ENCODE measurements around the gene UBE2E1. TPM values are rescaled to one million over a fixed set of nuclear protein-coding genes. Genes with fewer than 3 reads are reported as not detected.
"Not testable (repeated sequence)": the region's sequence is repeated elsewhere in the genome, so short reads cannot be mapped to it uniquely, and the experiment has no call there.

The UBE2E1 gene
- total and polyA plus RNA-seq, 2 donors (not counting 1 experiment from before 2014, with no cell fraction given): 129 to 174 TPM

DNA sequence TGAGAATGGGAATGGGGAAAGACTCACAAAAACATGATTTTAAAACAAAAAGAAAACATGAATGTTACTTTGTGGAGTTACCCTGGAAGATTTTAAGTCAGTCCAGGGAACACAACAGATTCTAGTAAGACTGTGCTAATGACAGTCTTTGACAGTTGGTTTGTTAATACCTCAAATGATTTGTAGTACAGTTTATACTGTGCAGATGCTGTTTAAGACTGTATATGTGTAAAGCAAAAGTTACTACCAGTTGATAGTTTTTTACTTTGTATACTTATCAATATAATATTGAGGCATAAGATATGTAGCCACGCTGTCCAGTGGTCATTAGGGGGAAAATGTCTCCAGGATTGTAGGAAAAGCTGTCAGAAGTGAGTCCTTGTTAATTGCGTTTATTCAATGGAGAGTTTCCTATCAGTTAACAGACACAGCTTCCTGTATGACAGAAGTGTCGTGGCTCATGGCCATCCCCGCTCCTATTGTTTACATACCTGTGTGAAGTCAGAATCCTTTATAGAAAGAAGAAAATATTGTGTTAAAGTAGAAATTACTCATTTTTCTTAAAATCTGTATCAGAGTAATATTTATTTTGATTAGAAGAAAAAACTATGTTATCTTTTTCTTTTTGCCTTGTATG lies 75.1 kb downstream of the UBE2E1 start:
- Histone ChIP-seq H3K27me3 (ENCODE audit: control insufficient read depth, insufficient read depth, low read length) (no peaks in the 10 kb centered on the region), H2AFZ (ENCODE audit: low read length) (no peak overlapping the region), H3K9ac (ENCODE audit: insufficient read depth, low read length) (no peak overlapping the region), H4K20me1 (ENCODE audit: control insufficient read depth, extremely low read depth, insufficient read depth, low read length) (peaks cover 1% of the 10 kb centered on the region), H3K9me3 (ENCODE audit: control insufficient read depth, insufficient read depth, low read depth, low read length) (no peaks in the 10 kb centered on the region), H3K4me2 (ENCODE audit: extremely low read depth, insufficient read depth, low read length) (no peak overlapping the region), H3K4me3 (replicated peaks in 1 of 4; ENCODE audit: control extremely low read depth in 1 of 4, insufficient read depth in 1 of 4, low read depth in 3 of 4, low read length in 4 of 4) (no peak overlapping the region), H3K4me1 (ENCODE audit: control insufficient read depth, extremely low read depth, insufficient read depth, low read length) (peaks cover 14% of the 10 kb centered on the region), H3K27ac (ENCODE audit: insufficient read depth, low read length) (no peak overlapping the region), H3K36me3 (ENCODE audit: control insufficient read depth, insufficient read depth, low read length) (no peaks in the 10 kb centered on the region), H3K79me2 (ENCODE audit: control insufficient read depth, insufficient read depth, low read length) (peaks cover 6% of the 10 kb centered on the region)
- TF ChIP-seq, protein P1, sequence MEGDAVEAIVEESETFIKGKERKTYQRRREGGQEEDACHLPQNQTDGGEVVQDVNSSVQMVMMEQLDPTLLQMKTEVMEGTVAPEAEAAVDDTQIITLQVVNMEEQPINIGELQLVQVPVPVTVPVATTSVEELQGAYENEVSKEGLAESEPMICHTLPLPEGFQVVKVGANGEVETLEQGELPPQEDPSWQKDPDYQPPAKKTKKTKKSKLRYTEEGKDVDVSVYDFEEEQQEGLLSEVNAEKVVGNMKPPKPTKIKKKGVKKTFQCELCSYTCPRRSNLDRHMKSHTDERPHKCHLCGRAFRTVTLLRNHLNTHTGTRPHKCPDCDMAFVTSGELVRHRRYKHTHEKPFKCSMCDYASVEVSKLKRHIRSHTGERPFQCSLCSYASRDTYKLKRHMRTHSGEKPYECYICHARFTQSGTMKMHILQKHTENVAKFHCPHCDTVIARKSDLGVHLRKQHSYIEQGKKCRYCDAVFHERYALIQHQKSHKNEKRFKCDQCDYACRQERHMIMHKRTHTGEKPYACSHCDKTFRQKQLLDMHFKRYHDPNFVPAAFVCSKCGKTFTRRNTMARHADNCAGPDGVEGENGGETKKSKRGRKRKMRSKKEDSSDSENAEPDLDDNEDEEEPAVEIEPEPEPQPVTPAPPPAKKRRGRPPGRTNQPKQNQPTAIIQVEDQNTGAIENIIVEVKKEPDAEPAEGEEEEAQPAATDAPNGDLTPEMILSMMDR (conservative IDR thresholded peaks at IDR 0.05 in 1 of 2, IDR thresholded peaks at IDR 0.05 in 1 of 2; ENCODE audit: low read depth in 1 of 2, low read length in 2 of 2): no peak
- no peak for TF ChIP-seq EZH2 (IDR thresholded peaks at IDR 0.05; ENCODE audit: low read length, missing control alignments)
- DNase-seq (ENCODE audit: low read depth in 2 of 2): peak in 1 of 2 donors; percentile 15

DNA sequence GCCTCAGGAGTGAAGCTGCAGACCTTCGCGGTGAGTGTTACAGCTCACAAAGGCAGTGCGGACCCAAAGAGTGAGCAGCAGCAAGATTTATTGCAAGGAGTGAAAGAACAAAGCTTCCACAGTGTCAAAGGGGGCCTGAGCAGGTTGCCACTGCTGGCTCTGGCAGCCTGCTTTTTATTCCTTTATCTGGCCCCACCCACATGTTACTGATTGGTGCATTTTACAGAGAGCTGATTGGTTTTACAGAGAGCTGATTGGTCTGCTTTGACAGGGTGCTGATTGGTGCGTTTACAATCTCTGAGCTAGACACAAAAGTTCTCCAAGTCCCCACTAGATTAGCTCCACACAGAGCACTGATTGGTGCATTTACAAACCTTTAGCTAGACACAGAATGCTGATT lies 76.2 kb downstream of the UBE2E1 start:
- not testable (repeated sequence) for H3K4me1 ChIP-seq (ENCODE audit: control insufficient read depth, extremely low read depth, insufficient read depth, low read length); DNase-seq (ENCODE audit: low read depth in 2 of 2); H2AFZ ChIP-seq (ENCODE audit: low read length); H4K20me1 ChIP-seq (ENCODE audit: control insufficient read depth, extremely low read depth, insufficient read depth, low read length); H3K9me3 ChIP-seq (ENCODE audit: control insufficient read depth, insufficient read depth, low read depth, low read length); H3K9ac ChIP-seq (ENCODE audit: insufficient read depth, low read length); H3K79me2 ChIP-seq (ENCODE audit: control insufficient read depth, insufficient read depth, low read length); H3K27me3 ChIP-seq (ENCODE audit: control insufficient read depth, insufficient read depth, low read length); H3K4me2 ChIP-seq (ENCODE audit: extremely low read depth, insufficient read depth, low read length); H3K4me3 ChIP-seq (replicated peaks in 1 of 4; ENCODE audit: control extremely low read depth in 1 of 4, insufficient read depth in 1 of 4, low read depth in 3 of 4, low read length in 4 of 4); H3K36me3 ChIP-seq (ENCODE audit: control insufficient read depth, insufficient read depth, low read length); H3K27ac ChIP-seq (ENCODE audit: insufficient read depth, low read length)

DNA sequence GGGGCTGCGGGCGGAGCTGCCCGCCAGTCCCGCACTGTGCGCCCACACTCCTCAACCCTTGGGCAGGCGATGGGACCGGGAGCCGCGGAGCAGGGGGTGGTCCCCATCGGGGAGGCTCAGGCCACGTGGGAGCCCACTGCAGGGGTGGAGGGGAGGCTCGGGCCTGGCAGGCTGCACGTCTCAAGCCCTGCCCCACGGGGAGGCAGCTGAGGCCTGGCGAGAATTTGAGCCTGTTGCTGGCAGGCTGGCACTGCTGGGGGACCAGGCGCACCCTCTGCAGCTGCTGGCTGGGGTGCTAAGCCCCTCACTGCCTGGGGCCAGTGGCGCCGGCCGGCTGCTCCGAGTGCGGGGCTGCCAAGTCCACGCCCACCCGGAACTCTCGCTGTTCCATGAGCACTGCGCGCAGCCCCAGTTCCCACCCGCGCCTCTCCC lies 76.7 kb downstream of the UBE2E1 start:
- H3K27me3 ChIP-seq (ENCODE audit: control insufficient read depth, insufficient read depth, low read length): no peaks in the 10 kb centered on the region
- peaks cover 3% of the 10 kb centered on the region for H3K79me2 ChIP-seq (ENCODE audit: control insufficient read depth, insufficient read depth, low read length)
- H3K9me3 ChIP-seq (ENCODE audit: control insufficient read depth, insufficient read depth, low read depth, low read length): no peaks in the 10 kb centered on the region
- H3K27ac ChIP-seq (ENCODE audit: insufficient read depth, low read length): no peak overlapping the region
- peaks cover 5% of the 10 kb centered on the region for H3K4me1 ChIP-seq (ENCODE audit: control insufficient read depth, extremely low read depth, insufficient read depth, low read length)
- TF ChIP-seq EZH2 (IDR thresholded peaks at IDR 0.05; ENCODE audit: low read length, missing control alignments): no peak
- TF ChIP-seq, protein P1 (conservative IDR thresholded peaks at IDR 0.05 in 1 of 2, IDR thresholded peaks at IDR 0.05 in 1 of 2; ENCODE audit: low read depth in 1 of 2, low read length in 2 of 2): no peak
- DNase-seq (ENCODE audit: low read depth in 2 of 2): no peak
- H4K20me1 ChIP-seq (ENCODE audit: control insufficient read depth, extremely low read depth, insufficient read depth, low read length): peaks cover 1% of the 10 kb centered on the region
- H3K36me3 ChIP-seq (ENCODE audit: control insufficient read depth, insufficient read depth, low read length): no peaks in the 10 kb centered on the region
- H3K4me2 ChIP-seq (ENCODE audit: extremely low read depth, insufficient read depth, low read length): no peak overlapping the region
- no peak overlapping the region for H2AFZ ChIP-seq (ENCODE audit: low read length)
- H3K9ac ChIP-seq (ENCODE audit: insufficient read depth, low read length): no peak overlapping the region
- H3K4me3 ChIP-seq (replicated peaks in 1 of 4; ENCODE audit: control extremely low read depth in 1 of 4, insufficient read depth in 1 of 4, low read depth in 3 of 4, low read length in 4 of 4): no peak overlapping the region

Data from fibroblast of lung (primary cell).